Measurements from ENCODE around the gene SSX5. TPM values are rescaled to one million over a fixed set of nuclear protein-coding genes. Genes with fewer than 3 reads are reported as not detected.

Gene SSX5
- total RNA-seq, 1 donor from 2014 or later, result not detected

Other genes starting within 250 kb of the SSX5 start
- gene ZNF182, start 192.8 kb downstream of the SSX5 start, total RNA-seq (ENCODE audit: unreplicated experiment), result 7.0 TPM
- not detected for gene SPACA5, start 189.8 kb downstream of the SSX5 start, total RNA-seq (ENCODE audit: unreplicated experiment)
- gene ZNF630, start 125.2 kb downstream of the SSX5 start, total RNA-seq (ENCODE audit: unreplicated experiment), result 1.7 TPM
- not detected for gene SPACA5B, start 66.2 kb downstream of the SSX5 start, total RNA-seq (ENCODE audit: unreplicated experiment)
- gene SSX1, start 58.6 kb upstream of the SSX5 start, total RNA-seq (ENCODE audit: unreplicated experiment), result not detected
- not detected for gene SSX3, start 159.9 kb upstream of the SSX5 start, total RNA-seq (ENCODE audit: unreplicated experiment)
- not detected for gene SSX4, start 186.7 kb upstream of the SSX5 start, total RNA-seq (ENCODE audit: unreplicated experiment)
- not detected for gene SSX4B, start 215.2 kb upstream of the SSX5 start, total RNA-seq (ENCODE audit: unreplicated experiment)

Data from endothelial cell (in vitro differentiated cells).